ENCODE results near the gene ANKRD42.

GRCh38 chr11:83222499-83222898, 29.0 kb downstream of the ANKRD42 start:
- TF ChIP-seq CTCF (IDR thresholded peaks at IDR 0.05) (no peak), POLR2A (IDR thresholded peaks at IDR 0.05) (no peak)

Data from heart left ventricle (tissue), 13 donors.